ENCODE results near the gene ITGA3. TPM values are rescaled to one million over a fixed set of nuclear protein-coding genes. Genes with fewer than 3 reads are reported as not detected.

Gene ITGA3
- total and polyA plus RNA-seq, 2 of the 13 experiments (the other 11 are each of a cell fraction or from before 2014, with no cell fraction given): 0.48 to 0.69 TPM

DNA sequence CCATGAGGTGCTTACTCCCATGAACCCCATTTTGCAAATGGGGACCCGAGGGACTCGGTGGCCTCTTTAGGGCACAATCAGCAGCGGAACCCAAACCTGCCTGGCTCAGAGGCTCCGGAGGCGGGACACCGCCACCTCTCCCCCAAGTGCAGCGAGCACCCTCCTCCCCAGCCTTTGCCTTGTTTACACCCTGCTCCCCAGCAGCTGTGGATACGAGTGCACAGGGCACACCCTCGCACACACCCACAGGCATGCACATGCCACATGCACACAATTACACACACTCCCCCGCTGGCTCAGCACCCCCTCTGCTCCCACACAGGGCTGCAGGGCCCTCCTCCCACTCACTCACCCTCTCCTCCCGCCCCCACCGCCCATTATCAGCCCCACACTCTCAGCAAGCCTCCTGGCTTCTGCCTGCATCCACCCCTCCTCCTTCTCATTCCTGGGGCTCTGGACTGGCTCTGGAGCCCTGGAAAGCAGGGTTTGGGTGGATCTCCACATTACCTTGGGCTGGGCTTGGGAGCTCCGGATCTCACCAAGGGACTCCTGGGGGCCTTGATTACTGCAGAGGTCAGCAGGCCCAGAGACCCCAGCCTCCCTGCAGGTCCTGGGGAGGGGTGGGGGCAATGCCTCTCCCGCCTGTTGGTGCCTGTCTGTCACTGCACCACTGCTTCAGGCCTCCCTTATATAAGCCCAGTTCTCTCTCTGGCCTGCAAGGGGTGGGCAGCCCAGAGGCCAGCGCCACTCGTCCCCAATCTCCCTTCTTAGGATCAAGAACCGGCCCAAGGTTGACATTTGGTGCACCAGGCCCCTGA lies 45.6 kb downstream of the ITGA3 start (continued):
- TF ChIP-seq ZNF747 (CRISPR knock-in tag; IDR thresholded peaks at IDR 0.05; ENCODE audit: borderline replicate concordance) (0 out of 2 replicates have a peak, but pooled peaks have one; percentile 25), NKX3-1 (CRISPR knock-in tag; IDR thresholded peaks at IDR 0.05) (no peak), KLF6 (CRISPR knock-in tag; IDR thresholded peaks at IDR 0.05) (no peak), SALL1 (CRISPR knock-in tag; IDR thresholded peaks at IDR 0.05) (peak; percentile 39), TSC22D2 (CRISPR knock-in tag; IDR thresholded peaks at IDR 0.05; ENCODE audit: borderline replicate concordance) (no peak), FOXP1 (IDR thresholded peaks at IDR 0.05) (no peak), FOXP1 (CRISPR knock-in tag; IDR thresholded peaks at IDR 0.05) (peak; percentile 72), MYNN (CRISPR knock-in tag; IDR thresholded peaks at IDR 0.05; ENCODE audit: low read depth) (no peak), ZHX1 (CRISPR knock-in tag; IDR thresholded peaks at IDR 0.05; ENCODE audit: low read depth) (no peak), PPARG (CRISPR knock-in tag; conservative IDR thresholded peaks at IDR 0.05) (peak; percentile 44; the same call in 1 of the 2 replicates), MLXIP (CRISPR knock-in tag; IDR thresholded peaks at IDR 0.05; ENCODE audit: borderline replicate concordance) (peak; percentile 81; the same call in 1 of the 2 replicates), SATB2 (CRISPR knock-in tag; IDR thresholded peaks at IDR 0.05) (no peak), KLF16 (CRISPR knock-in tag; IDR thresholded peaks at IDR 0.05) (no peak), HMG20A (CRISPR knock-in tag; IDR thresholded peaks at IDR 0.05; ENCODE audit: borderline replicate concordance) (no peak), GPN1 (CRISPR knock-in tag; IDR thresholded peaks at IDR 0.05; ENCODE audit: borderline replicate concordance) (no peak), ZSCAN21 (CRISPR knock-in tag; IDR thresholded peaks at IDR 0.05; ENCODE audit: borderline replicate concordance) (no peak), ZNF619 (CRISPR knock-in tag; IDR thresholded peaks at IDR 0.05) (0 out of 2 replicates have a peak, but pooled peaks have one; percentile 21), ZFAT (CRISPR knock-in tag; conservative IDR thresholded peaks at IDR 0.05) (no peak), MZF1 (CRISPR knock-in tag; IDR thresholded peaks at IDR 0.05; ENCODE audit: borderline replicate concordance) (no peak)
- TF ChIP-seq, protein P1, sequence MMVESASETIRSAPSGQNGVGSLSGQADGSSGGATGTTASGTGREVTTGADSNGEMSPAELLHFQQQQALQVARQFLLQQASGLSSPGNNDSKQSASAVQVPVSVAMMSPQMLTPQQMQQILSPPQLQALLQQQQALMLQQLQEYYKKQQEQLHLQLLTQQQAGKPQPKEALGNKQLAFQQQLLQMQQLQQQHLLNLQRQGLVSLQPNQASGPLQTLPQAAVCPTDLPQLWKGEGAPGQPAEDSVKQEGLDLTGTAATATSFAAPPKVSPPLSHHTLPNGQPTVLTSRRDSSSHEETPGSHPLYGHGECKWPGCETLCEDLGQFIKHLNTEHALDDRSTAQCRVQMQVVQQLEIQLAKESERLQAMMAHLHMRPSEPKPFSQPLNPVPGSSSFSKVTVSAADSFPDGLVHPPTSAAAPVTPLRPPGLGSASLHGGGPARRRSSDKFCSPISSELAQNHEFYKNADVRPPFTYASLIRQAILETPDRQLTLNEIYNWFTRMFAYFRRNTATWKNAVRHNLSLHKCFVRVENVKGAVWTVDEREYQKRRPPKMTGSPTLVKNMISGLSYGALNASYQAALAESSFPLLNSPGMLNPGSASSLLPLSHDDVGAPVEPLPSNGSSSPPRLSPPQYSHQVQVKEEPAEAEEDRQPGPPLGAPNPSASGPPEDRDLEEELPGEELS (CRISPR knock-in tag; IDR thresholded peaks at IDR 0.05): no peak
- TF ChIP-seq, protein P2, sequence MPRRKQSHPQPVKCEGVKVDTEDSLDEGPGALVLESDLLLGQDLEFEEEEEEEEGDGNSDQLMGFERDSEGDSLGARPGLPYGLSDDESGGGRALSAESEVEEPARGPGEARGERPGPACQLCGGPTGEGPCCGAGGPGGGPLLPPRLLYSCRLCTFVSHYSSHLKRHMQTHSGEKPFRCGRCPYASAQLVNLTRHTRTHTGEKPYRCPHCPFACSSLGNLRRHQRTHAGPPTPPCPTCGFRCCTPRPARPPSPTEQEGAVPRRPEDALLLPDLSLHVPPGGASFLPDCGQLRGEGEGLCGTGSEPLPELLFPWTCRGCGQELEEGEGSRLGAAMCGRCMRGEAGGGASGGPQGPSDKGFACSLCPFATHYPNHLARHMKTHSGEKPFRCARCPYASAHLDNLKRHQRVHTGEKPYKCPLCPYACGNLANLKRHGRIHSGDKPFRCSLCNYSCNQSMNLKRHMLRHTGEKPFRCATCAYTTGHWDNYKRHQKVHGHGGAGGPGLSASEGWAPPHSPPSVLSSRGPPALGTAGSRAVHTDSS (CRISPR knock-in tag; conservative IDR thresholded peaks at IDR 0.05): no peak
